SK-N-SH treated with all-trans-retinoic acid at 6 μM for 48 hours (cell line): ENCODE measurements around the gene CCDC57.

ENCODE experiments used
- ATAC-seq: fragments of 200-7000 bp; cut with Tn5 transposase; 3 replicates; pipeline ENCODE4 v1.9.1; 2020; ENCODE audit warnings: mild to moderate bottlenecking, moderate library complexity
- BACH2 ChIP-seq: fragments of 250-450 bp; sonication (Bioruptor Pico); IDR thresholded peaks from 2 replicates; pipeline ENCODE4 v1.9.0; 2021; ENCODE audit warnings: mild to moderate bottlenecking, borderline replicate concordance
- CSDC2 ChIP-seq: fragments of 250-450 bp; sonication (Bioruptor Pico); IDR thresholded peaks from 2 replicates; pipeline ENCODE4 v1.5.0; 2020; ENCODE audit warnings: mild to moderate bottlenecking, moderate library complexity
- CSRNP3 ChIP-seq: fragments of 250-450 bp; sonication (Bioruptor Pico); IDR thresholded peaks from 2 replicates; pipeline ENCODE4 v1.5.1; 2021; ENCODE audit warnings: mild to moderate bottlenecking, moderate library complexity
- GLIS3 ChIP-seq: fragments of 250-450 bp; sonication (Bioruptor Pico); IDR thresholded peaks from 2 replicates; pipeline ENCODE4 v1.5.0; 2020; ENCODE audit warnings: mild to moderate bottlenecking, moderate library complexity
- ISL1 ChIP-seq: fragments of 250-450 bp; sonication (Bioruptor Pico); IDR thresholded peaks from 2 replicates; pipeline ENCODE4 v2.1.2; 2022; ENCODE audit warnings: mild to moderate bottlenecking, moderate library complexity
- OSR1 ChIP-seq: fragments of 250-450 bp; sonication (Bioruptor Pico); IDR thresholded peaks from 2 replicates; pipeline ENCODE4 v1.8.0; 2022; ENCODE audit warnings: moderate library complexity, mild to moderate bottlenecking, inconsistent platforms
- PATZ1 ChIP-seq: fragments of 250-450 bp; sonication (Bioruptor Pico); IDR thresholded peaks from 2 replicates; pipeline ENCODE4 v1.8.0; 2020; ENCODE audit warnings: mild to moderate bottlenecking, moderate library complexity, borderline replicate concordance
- PPARA ChIP-seq: fragments of 250-450 bp; sonication (Bioruptor Pico); IDR thresholded peaks from 2 replicates; pipeline ENCODE4 v1.5.0; 2020; ENCODE audit warnings: mild to moderate bottlenecking, borderline replicate concordance
- RARB ChIP-seq: fragments of 250-450 bp; sonication (Bioruptor Pico); IDR thresholded peaks from 2 replicates; pipeline ENCODE4 v1.8.0; 2021; ENCODE audit warnings: mild to moderate bottlenecking, moderate library complexity
- SNAI2 ChIP-seq: fragments of 250-450 bp; sonication (Bioruptor Pico); IDR thresholded peaks from 2 replicates; pipeline ENCODE4 v1.5.0; 2020; ENCODE audit warnings: mild to moderate bottlenecking, moderate library complexity
- TCF4 ChIP-seq: fragments of 250-450 bp; sonication (Bioruptor Pico); IDR thresholded peaks from 2 replicates; pipeline ENCODE4 v1.8.0; 2021; ENCODE audit warnings: mild to moderate bottlenecking, moderate library complexity, borderline replicate concordance
- TOX ChIP-seq: fragments of 250-450 bp; sonication (Bioruptor Pico); IDR thresholded peaks from 2 replicates; pipeline ENCODE4 v1.8.0; 2021; ENCODE audit warnings: mild to moderate bottlenecking, moderate library complexity, borderline replicate concordance
- ZC3H10 ChIP-seq: fragments of 250-450 bp; sonication (Bioruptor Pico); IDR thresholded peaks from 2 replicates; pipeline ENCODE4 v1.5.1; 2021; ENCODE audit warnings: mild to moderate bottlenecking, moderate library complexity
- ZFP3 ChIP-seq: fragments of 250-450 bp; sonication (Bioruptor Pico); IDR thresholded peaks from 2 replicates; pipeline ENCODE4 v1.5.0; 2020; ENCODE audit warnings: mild to moderate bottlenecking, moderate library complexity
- ZFP30 ChIP-seq: fragments of 450-650 bp; formaldehyde crosslinking; IDR thresholded peaks from 2 replicates; pipeline ENCODE4 v1.5.0; 2022; ENCODE audit warnings: mild to moderate bottlenecking, moderate library complexity
- ZNF565 ChIP-seq: fragments of 450-650 bp; formaldehyde crosslinking; conservative IDR thresholded peaks from 2 replicates; pipeline ENCODE4 v1.5.0; 2020; ENCODE audit warnings: low read depth, mild to moderate bottlenecking, moderate library complexity
- ZNF70 ChIP-seq: fragments of 450-650 bp; formaldehyde crosslinking; IDR thresholded peaks from 2 replicates; pipeline ENCODE4 v1.5.0; 2020; ENCODE audit warnings: mild to moderate bottlenecking, moderate library complexity
- ZNF8 ChIP-seq: fragments of 450-650 bp; formaldehyde crosslinking; IDR thresholded peaks from 2 replicates; pipeline ENCODE4 v1.5.0; 2020; ENCODE audit warnings: mild to moderate bottlenecking, moderate library complexity
- TF ChIP-seq, protein P1 (sequence below): fragments of 250-450 bp; sonication (Bioruptor Pico); IDR thresholded peaks from 2 replicates; pipeline ENCODE4 v1.8.0; 2021; ENCODE audit warnings: low read depth, mild to moderate bottlenecking, moderate library complexity, borderline replicate concordance
- TF ChIP-seq, protein P2 (sequence below): fragments of 250-450 bp; sonication (Bioruptor Pico); IDR thresholded peaks from 2 replicates; pipeline ENCODE4 v1.5.0; 2020; ENCODE audit warnings: mild to moderate bottlenecking, moderate library complexity
- TF ChIP-seq, protein P3 (sequence below): fragments of 250-450 bp; sonication (Bioruptor Pico); IDR thresholded peaks from 2 replicates; pipeline ENCODE4 v1.5.1; 2020; ENCODE audit warnings: low read depth, mild to moderate bottlenecking, moderate library complexity

Gene CCDC57

DNA sequence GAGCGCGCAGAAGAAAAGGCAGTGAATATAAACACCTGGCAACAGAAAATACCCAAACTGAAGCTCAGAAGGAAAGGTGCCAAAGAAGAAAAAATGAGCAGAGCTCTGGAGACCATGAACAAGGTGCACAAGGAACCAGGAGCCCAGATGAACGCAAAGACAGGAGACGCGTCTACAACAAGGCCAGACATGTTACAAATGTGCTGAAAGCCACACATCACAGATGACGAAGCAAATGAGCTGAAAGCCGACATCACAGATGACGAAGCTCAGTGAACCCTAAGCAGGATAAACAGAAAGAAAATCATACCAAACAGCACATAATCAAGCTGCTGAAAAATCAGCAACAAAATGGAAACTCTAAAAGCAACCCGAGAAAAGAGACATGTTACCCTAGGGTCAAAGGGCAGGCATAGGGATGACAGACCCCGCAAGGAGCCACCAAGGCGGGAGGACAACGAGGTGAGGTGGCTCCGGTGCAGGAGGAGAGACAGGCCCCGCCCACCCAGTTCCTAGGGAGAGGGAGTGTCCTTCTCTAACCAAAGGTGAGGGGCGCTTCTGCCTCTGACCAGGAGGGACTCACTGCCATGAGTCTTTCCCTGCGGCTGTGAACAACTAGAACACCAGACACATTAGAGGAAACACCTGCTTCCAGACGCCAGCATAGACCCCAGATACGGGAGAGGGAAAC lies 39.1 kb downstream of the CCDC57 start:
- TF ChIP-seq OSR1 (CRISPR knock-in tag) (no peak), BACH2 (CRISPR knock-in tag) (no peak), ZC3H10 (no peak), CSRNP3 (CRISPR knock-in tag) (no peak), PPARA (no peak), ZNF70 (CRISPR knock-in tag) (no peak), ZFP30 (CRISPR knock-in tag) (no peak), PATZ1 (CRISPR knock-in tag) (no peak), ZFP3 (CRISPR knock-in tag) (no peak), ISL1 (CRISPR knock-in tag) (no peak), SNAI2 (no peak), RARB (CRISPR knock-in tag) (no peak), ZNF565 (CRISPR knock-in tag) (no peak), TCF4 (CRISPR knock-in tag) (no peak), ZNF8 (CRISPR knock-in tag) (no peak)
- TF ChIP-seq, protein P1, sequence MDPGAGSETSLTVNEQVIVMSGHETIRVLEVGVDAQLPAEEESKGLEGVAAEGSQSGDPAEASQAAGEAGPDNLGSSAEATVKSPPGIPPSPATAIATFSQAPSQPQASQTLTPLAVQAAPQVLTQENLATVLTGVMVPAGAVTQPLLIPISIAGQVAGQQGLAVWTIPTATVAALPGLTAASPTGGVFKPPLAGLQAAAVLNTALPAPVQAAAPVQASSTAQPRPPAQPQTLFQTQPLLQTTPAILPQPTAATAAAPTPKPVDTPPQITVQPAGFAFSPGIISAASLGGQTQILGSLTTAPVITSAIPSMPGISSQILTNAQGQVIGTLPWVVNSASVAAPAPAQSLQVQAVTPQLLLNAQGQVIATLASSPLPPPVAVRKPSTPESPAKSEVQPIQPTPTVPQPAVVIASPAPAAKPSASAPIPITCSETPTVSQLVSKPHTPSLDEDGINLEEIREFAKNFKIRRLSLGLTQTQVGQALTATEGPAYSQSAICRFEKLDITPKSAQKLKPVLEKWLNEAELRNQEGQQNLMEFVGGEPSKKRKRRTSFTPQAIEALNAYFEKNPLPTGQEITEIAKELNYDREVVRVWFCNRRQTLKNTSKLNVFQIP: no peak
- TF ChIP-seq, protein P2, sequence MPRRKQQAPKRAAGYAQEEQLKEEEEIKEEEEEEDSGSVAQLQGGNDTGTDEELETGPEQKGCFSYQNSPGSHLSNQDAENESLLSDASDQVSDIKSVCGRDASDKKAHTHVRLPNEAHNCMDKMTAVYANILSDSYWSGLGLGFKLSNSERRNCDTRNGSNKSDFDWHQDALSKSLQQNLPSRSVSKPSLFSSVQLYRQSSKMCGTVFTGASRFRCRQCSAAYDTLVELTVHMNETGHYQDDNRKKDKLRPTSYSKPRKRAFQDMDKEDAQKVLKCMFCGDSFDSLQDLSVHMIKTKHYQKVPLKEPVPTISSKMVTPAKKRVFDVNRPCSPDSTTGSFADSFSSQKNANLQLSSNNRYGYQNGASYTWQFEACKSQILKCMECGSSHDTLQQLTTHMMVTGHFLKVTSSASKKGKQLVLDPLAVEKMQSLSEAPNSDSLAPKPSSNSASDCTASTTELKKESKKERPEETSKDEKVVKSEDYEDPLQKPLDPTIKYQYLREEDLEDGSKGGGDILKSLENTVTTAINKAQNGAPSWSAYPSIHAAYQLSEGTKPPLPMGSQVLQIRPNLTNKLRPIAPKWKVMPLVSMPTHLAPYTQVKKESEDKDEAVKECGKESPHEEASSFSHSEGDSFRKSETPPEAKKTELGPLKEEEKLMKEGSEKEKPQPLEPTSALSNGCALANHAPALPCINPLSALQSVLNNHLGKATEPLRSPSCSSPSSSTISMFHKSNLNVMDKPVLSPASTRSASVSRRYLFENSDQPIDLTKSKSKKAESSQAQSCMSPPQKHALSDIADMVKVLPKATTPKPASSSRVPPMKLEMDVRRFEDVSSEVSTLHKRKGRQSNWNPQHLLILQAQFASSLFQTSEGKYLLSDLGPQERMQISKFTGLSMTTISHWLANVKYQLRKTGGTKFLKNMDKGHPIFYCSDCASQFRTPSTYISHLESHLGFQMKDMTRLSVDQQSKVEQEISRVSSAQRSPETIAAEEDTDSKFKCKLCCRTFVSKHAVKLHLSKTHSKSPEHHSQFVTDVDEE (CRISPR knock-in tag): no peak
- TF ChIP-seq, protein P3, sequence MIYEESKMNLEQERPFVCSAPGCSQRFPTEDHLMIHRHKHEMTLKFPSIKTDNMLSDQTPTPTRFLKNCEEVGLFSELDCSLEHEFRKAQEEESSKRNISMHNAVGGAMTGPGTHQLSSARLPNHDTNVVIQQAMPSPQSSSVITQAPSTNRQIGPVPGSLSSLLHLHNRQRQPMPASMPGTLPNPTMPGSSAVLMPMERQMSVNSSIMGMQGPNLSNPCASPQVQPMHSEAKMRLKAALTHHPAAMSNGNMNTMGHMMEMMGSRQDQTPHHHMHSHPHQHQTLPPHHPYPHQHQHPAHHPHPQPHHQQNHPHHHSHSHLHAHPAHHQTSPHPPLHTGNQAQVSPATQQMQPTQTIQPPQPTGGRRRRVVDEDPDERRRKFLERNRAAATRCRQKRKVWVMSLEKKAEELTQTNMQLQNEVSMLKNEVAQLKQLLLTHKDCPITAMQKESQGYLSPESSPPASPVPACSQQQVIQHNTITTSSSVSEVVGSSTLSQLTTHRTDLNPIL (CRISPR knock-in tag): no peak
- TF ChIP-seq, all 23 proteins: peak for 0
- no peak for ATAC-seq

DNA sequence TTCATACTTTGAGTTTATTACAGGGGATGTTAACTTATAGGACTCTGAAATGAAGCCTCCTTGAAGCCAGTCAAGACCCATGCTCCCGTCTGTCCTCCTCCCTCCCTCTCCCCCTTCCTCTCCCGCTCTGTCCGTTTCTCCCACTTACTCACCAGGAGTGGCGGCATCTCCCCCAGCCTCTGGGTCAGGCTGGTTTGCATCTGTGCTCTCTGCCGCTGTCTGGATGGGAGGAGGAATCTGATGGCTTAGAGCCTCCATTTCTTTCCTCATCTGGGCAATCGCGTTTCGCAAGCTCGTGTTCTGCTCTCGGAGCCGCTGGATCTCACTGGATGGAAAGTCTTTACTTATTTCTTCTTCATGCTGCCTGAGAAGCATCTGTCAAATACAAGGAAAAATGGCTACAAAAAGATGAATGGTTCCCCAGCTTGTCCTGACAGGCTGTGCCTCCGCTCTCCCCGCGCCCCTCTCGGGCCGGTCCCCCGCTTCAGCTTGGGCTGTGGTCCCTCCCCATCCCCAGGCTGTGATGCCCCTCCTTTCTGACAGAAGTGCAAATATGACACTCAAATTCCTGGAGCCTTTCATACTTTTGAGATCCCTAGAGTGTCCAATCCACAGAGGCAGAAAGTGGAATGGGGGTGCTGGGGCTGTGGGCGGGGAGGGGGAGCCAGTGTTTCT lies 40.0 kb downstream of the CCDC57 start:
- no peak for TF ChIP-seq BACH2 (CRISPR knock-in tag)
- TF ChIP-seq, protein P2 (CRISPR knock-in tag): no peak
- TF ChIP-seq PATZ1 (CRISPR knock-in tag): no peak
- TF ChIP-seq GLIS3 (CRISPR knock-in tag): no peak
- no peak for TF ChIP-seq ZFP30 (CRISPR knock-in tag)
- TF ChIP-seq ZNF70 (CRISPR knock-in tag): no peak
- TF ChIP-seq CSRNP3 (CRISPR knock-in tag): no peak
- no peak for TF ChIP-seq CSDC2 (CRISPR knock-in tag)
- TF ChIP-seq TOX (CRISPR knock-in tag): no peak
- TF ChIP-seq, protein P3 (CRISPR knock-in tag): no peak
- ATAC-seq: no peak
